Measurements from ENCODE around the gene AFF3.

AFF3 gene

GRCh38 chr2:99617811-99618210 lies 524.6 kb downstream of the AFF3 start:
- TF ChIP-seq EZH2phosphoT487 (IDR thresholded peaks at IDR 0.05; ENCODE audit: low read depth) (no peak), CTCF (IDR thresholded peaks at IDR 0.05; ENCODE audit: low read depth, low read length) (no peak)
- Histone ChIP-seq H2AFZ (ENCODE audit: low read depth, low read length) (no peak overlapping the region), H3K36me3 (replicated peaks; ENCODE audit: low read depth, low read length) (no peaks in the 10 kb centered on the region), H3K4me3 (ENCODE audit: low read length) (no peak overlapping the region), H3K27ac (ENCODE audit: low read length) (no peak overlapping the region), H3K27me3 (ENCODE audit: low read depth, low read length) (no peaks in the 10 kb centered on the region), H3K9ac (ENCODE audit: low read length) (no peak overlapping the region), H3K4me2 (ENCODE audit: low read length) (no peak overlapping the region), H4K20me1 (ENCODE audit: insufficient read depth, low read length) (no peaks in the 10 kb centered on the region), H3K79me2 (ENCODE audit: low read length) (no peaks in the 10 kb centered on the region), H3K4me1 (ENCODE audit: low read length) (no peaks in the 10 kb centered on the region), H3K9me3 (ENCODE audit: insufficient read depth, low read length) (no peaks in the 10 kb centered on the region)

GRCh38 chr2:99615247-99615771 lies 527.1 kb downstream of the AFF3 start:
- Histone ChIP-seq H3K4me3 (ENCODE audit: low read length) (no peak overlapping the region), H3K9ac (ENCODE audit: low read length) (no peak overlapping the region), H2AFZ (ENCODE audit: low read depth, low read length) (no peak overlapping the region), H3K27me3 (ENCODE audit: low read depth, low read length) (no peaks in the 10 kb centered on the region), H3K4me1 (ENCODE audit: low read length) (no peaks in the 10 kb centered on the region), H4K20me1 (ENCODE audit: insufficient read depth, low read length) (no peaks in the 10 kb centered on the region), H3K27ac (ENCODE audit: low read length) (no peak overlapping the region), H3K4me2 (ENCODE audit: low read length) (no peak overlapping the region), H3K36me3 (replicated peaks; ENCODE audit: low read depth, low read length) (no peaks in the 10 kb centered on the region), H3K9me3 (ENCODE audit: insufficient read depth, low read length) (no peaks in the 10 kb centered on the region), H3K79me2 (ENCODE audit: low read length) (no peaks in the 10 kb centered on the region)
- TF ChIP-seq EZH2phosphoT487 (IDR thresholded peaks at IDR 0.05; ENCODE audit: low read depth) (no peak), CTCF (IDR thresholded peaks at IDR 0.05; ENCODE audit: low read depth, low read length) (no peak)

- no peaks in the 10 kb centered on the region for H4K20me1 ChIP-seq (ENCODE audit: insufficient read depth, low read length)
- no peaks in the 10 kb centered on the region for H3K9me3 ChIP-seq (ENCODE audit: insufficient read depth, low read length)
- H3K79me2 ChIP-seq (ENCODE audit: low read length): no peaks in the 10 kb centered on the region
- H2AFZ ChIP-seq (ENCODE audit: low read depth, low read length): no peak overlapping the region
- H3K4me2 ChIP-seq (ENCODE audit: low read length): no peak overlapping the region
- H3K27me3 ChIP-seq (ENCODE audit: low read depth, low read length): no peaks in the 10 kb centered on the region
- H3K4me3 ChIP-seq (ENCODE audit: low read length): no peak overlapping the region
- H3K36me3 ChIP-seq (replicated peaks; ENCODE audit: low read depth, low read length): no peaks in the 10 kb centered on the region
- H3K27ac ChIP-seq (ENCODE audit: low read length): no peak overlapping the region
- no peak overlapping the region for H3K9ac ChIP-seq (ENCODE audit: low read length)
- TF ChIP-seq EZH2phosphoT487 (IDR thresholded peaks at IDR 0.05; ENCODE audit: low read depth): no peak
- no peak for TF ChIP-seq CTCF (IDR thresholded peaks at IDR 0.05; ENCODE audit: low read depth, low read length)
- H3K4me1 ChIP-seq (ENCODE audit: low read length): peaks cover 4% of the 10 kb centered on the region
Observed at GRCh38 chr2:99613980-99614379, 528.4 kb downstream of the AFF3 start.

GRCh38 chr2:99611786-99612185 lies 530.6 kb downstream of the AFF3 start:
- Histone ChIP-seq H2AFZ (ENCODE audit: low read depth, low read length) (no peak overlapping the region), H3K9ac (ENCODE audit: low read length) (no peak overlapping the region), H3K27ac (ENCODE audit: low read length) (no peak overlapping the region), H3K9me3 (ENCODE audit: insufficient read depth, low read length) (no peaks in the 10 kb centered on the region), H4K20me1 (ENCODE audit: insufficient read depth, low read length) (no peaks in the 10 kb centered on the region), H3K4me2 (ENCODE audit: low read length) (no peak overlapping the region), H3K36me3 (replicated peaks; ENCODE audit: low read depth, low read length) (no peaks in the 10 kb centered on the region), H3K27me3 (ENCODE audit: low read depth, low read length) (no peaks in the 10 kb centered on the region), H3K4me3 (ENCODE audit: low read length) (no peak overlapping the region), H3K79me2 (ENCODE audit: low read length) (no peaks in the 10 kb centered on the region), H3K4me1 (ENCODE audit: low read length) (peaks cover 7% of the 10 kb centered on the region)
- TF ChIP-seq EZH2phosphoT487 (IDR thresholded peaks at IDR 0.05; ENCODE audit: low read depth) (no peak), CTCF (IDR thresholded peaks at IDR 0.05; ENCODE audit: low read depth, low read length) (no peak)
